ENCODE measurements around the gene CCDC196. TPM values are rescaled to one million over a fixed set of nuclear protein-coding genes. Genes with fewer than 3 reads are reported as not detected.
"Not testable (repeated sequence)": the region's sequence is repeated elsewhere in the genome, so short reads cannot be mapped to it uniquely, and the experiment has no call there.

The CCDC196 gene
- total RNA-seq, 6 donors from 2014 or later: not detected

DNA sequence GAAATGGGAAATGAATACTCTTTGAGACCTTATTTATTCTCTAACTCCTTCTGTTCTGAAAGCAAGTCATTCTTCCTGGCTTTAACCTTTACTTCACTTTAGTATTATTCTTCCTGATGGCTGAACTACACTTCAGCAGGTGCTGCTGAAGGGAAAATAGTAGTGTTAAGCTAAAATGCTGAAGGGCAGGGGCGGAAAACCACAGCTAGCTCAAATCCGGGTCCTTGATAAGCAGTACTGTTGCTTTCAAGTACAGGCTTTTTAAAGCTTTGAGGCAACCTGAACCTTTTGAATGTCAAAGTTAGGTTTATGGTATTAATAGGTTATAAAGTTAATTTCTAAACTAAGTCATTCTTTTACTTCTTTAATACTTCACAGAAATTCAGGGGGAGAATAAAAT, 10.7 kb downstream of the CCDC196 start:
- H3K27me3 ChIP-seq: no peaks in the 10 kb centered on the region
- peaks cover 0 to 17% (median 2%) of the 10 kb centered on the region in 4 donors for H3K4me1 ChIP-seq
- 58 to 60% methylated on average over 2 of the region's 2 CpGs for WGBS, 2 donors
- TF ChIP-seq, protein P1, sequence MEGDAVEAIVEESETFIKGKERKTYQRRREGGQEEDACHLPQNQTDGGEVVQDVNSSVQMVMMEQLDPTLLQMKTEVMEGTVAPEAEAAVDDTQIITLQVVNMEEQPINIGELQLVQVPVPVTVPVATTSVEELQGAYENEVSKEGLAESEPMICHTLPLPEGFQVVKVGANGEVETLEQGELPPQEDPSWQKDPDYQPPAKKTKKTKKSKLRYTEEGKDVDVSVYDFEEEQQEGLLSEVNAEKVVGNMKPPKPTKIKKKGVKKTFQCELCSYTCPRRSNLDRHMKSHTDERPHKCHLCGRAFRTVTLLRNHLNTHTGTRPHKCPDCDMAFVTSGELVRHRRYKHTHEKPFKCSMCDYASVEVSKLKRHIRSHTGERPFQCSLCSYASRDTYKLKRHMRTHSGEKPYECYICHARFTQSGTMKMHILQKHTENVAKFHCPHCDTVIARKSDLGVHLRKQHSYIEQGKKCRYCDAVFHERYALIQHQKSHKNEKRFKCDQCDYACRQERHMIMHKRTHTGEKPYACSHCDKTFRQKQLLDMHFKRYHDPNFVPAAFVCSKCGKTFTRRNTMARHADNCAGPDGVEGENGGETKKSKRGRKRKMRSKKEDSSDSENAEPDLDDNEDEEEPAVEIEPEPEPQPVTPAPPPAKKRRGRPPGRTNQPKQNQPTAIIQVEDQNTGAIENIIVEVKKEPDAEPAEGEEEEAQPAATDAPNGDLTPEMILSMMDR (IDR thresholded peaks at IDR 0.05): no peak
- no peak for TF ChIP-seq POLR2AphosphoS5 (IDR thresholded peaks at IDR 0.05)
- no peak for TF ChIP-seq POLR2A (IDR thresholded peaks at IDR 0.05)
- no peak for TF ChIP-seq EP300 (IDR thresholded peaks at IDR 0.05)
- H3K4me3 ChIP-seq: no peak overlapping the region
- ATAC-seq (ENCODE audit: low FRiP score in 2 of 2) (no peak), DNase-seq (no peak)
- no peak overlapping the region for H3K27ac ChIP-seq
- H3K9me3 ChIP-seq: no peaks in the 10 kb centered on the region
- no peaks in the 10 kb centered on the region for H3K36me3 ChIP-seq

DNA sequence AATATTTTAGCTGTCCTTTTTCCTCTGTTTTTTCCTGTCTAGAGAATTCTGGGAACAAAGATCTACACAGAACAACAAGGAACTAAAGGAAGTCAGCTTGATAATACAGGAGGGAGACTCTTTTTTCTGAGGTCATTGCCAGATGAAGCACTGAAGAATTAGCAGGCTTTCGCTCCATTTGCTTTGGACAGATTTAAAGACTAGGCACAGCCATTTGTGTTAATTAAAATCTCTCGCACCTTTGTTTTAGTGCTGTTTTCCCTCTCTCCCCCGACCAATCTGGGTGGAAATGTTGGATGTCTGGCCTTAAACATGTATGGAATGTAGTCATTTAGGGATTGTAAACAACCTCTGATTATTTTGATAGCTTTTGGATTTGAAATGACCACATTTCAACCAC, 12.1 kb downstream of the CCDC196 start:
- Histone ChIP-seq H3K27ac (no peak overlapping the region), H3K27me3 (no peaks in the 10 kb centered on the region), H3K36me3 (no peaks in the 10 kb centered on the region), H3K4me3 (no peak overlapping the region), H3K9me3 (no peaks in the 10 kb centered on the region), H3K4me1 (peaks cover 0 to 17% (median 2%) of the 10 kb centered on the region in 4 donors)
- TF ChIP-seq POLR2AphosphoS5 (IDR thresholded peaks at IDR 0.05) (no peak), EP300 (IDR thresholded peaks at IDR 0.05) (no peak), POLR2A (IDR thresholded peaks at IDR 0.05) (no peak)
- TF ChIP-seq, protein P1 (IDR thresholded peaks at IDR 0.05): no peak
- WGBS, 2 donors: 83 to 88% methylated on average over 3 of the region's 3 CpGs
- DNase-seq (no peak), ATAC-seq (ENCODE audit: low FRiP score in 2 of 2) (no peak)

DNA sequence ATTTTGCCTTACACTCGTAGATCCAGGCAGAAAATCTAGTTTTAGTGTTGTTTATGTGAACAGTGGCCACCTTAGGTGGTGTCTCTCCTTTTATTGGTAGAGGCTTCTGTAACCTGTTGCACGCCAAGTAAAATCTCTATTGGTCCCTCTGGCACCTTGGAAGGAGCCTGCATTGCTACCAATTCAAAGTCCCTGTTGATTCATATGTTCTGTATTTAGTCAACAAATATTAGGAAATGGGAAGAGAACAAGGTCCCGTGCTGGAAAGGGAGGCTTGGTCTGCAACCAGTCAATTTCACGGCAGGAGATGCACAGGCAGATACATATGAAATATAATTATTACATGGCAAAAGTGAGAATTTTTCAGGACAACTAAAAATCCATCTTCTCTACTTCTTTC, 15.4 kb downstream of the CCDC196 start:
- no peaks in the 10 kb centered on the region for H3K36me3 ChIP-seq
- H3K27me3 ChIP-seq: no peaks in the 10 kb centered on the region
- H3K9me3 ChIP-seq: no peaks in the 10 kb centered on the region
- DNase-seq (no peak), ATAC-seq (ENCODE audit: low FRiP score in 2 of 2) (no peak)
- 61 to 82% methylated on average over 4 of the region's 4 CpGs for WGBS, 2 donors
- H3K27ac ChIP-seq: no peak overlapping the region
- no peak overlapping the region for H3K4me3 ChIP-seq
- H3K4me1 ChIP-seq: peaks cover 0 to 5% (median under 1%) of the 10 kb centered on the region in 4 donors
- TF ChIP-seq POLR2A (IDR thresholded peaks at IDR 0.05) (no peak), POLR2AphosphoS5 (IDR thresholded peaks at IDR 0.05) (no peak)
- TF ChIP-seq, protein P1 (IDR thresholded peaks at IDR 0.05): no peak

DNA sequence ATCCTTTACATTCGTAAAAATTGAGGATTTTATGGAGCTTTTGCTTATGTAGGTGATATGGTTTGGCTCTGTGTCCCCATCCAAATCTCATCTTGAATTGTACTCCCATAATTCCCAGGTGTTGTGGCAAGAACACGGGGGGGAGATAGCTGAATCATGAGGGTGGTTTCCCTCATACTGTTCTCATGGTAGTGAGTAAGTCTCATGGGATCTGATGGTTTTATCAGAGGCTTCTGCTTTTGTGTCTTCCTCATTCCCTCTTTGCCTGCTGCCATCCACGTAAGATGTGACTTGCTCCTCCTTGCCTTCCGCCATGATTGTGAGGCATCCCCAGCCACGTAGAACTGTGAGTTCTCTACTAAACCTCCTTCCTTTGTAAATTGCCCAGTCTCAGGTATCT, 16.7 kb downstream of the CCDC196 start:
- H3K36me3 ChIP-seq; H3K27ac ChIP-seq; H3K9me3 ChIP-seq; H3K4me3 ChIP-seq; DNase-seq; ATAC-seq (ENCODE audit: low FRiP score in 2 of 2); H3K27me3 ChIP-seq: not testable (repeated sequence)
- WGBS, 2 donors: 92 to 94% methylated on average over 5 of the region's 5 CpGs
- H3K4me1 ChIP-seq: peaks cover 0 to 11% (median 4%) of the 10 kb centered on the region in 4 donors

DNA sequence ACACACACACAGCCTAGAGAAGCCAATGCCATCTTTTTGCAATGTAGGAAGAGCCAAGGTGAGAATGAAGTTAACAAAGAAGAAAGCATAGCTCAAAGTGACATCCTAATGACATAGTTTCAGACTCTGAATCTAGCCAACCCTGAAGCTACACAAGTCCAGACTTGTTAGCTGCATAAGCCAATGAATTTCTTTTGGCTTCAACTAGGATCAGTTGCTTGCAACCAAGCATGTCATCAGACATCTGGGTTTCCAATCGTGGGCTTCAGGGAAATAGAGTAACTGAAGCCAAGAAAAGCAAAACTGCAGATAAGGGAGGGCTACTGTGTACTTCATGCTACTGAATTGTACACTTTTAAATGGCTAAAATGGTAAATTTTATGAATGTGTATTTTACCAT, 17.4 kb downstream of the CCDC196 start:
- DNase-seq (no peak), ATAC-seq (ENCODE audit: low FRiP score in 2 of 2) (no peak)
- Histone ChIP-seq H3K4me1 (peaks cover 0 to 11% (median 4%) of the 10 kb centered on the region in 4 donors), H3K27me3 (no peaks in the 10 kb centered on the region), H3K27ac (no peak overlapping the region), H3K9me3 (no peaks in the 10 kb centered on the region), H3K36me3 (no peaks in the 10 kb centered on the region), H3K4me3 (no peak overlapping the region)
- 69 to 74% methylated on average over 1 of the region's 1 CpG for WGBS, 2 donors
- no peak for TF ChIP-seq EP300 (IDR thresholded peaks at IDR 0.05)
- no peak for TF ChIP-seq POLR2AphosphoS5 (IDR thresholded peaks at IDR 0.05)
- TF ChIP-seq, protein P1 (IDR thresholded peaks at IDR 0.05): no peak
- no peak for TF ChIP-seq POLR2A (IDR thresholded peaks at IDR 0.05)

Measured in upper lobe of left lung (tissue), 6 donors.